ENCODE results near the gene ITGB1.

Gene ITGB1

DNA sequence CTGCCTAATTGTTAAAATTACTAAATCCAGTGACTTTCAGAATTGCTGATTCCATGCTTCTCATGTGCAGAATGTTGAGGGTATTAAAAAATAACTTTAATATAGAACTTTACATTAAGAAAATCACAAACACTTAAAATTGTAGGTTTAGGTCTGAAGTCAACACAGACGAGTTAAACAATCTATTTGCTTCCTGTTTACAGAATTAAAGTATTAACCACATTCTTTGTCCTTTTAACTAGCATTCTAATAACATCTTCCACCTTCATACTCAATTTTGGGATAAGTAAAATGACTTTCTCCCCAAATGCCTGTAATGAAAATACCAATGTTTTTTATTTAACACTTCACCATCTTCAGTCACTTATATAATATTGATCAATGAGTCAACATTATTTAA lies 2.2 kb downstream of the ITGB1 start:
- no peak for DNase-seq (ENCODE audit: low spot score)

DNA sequence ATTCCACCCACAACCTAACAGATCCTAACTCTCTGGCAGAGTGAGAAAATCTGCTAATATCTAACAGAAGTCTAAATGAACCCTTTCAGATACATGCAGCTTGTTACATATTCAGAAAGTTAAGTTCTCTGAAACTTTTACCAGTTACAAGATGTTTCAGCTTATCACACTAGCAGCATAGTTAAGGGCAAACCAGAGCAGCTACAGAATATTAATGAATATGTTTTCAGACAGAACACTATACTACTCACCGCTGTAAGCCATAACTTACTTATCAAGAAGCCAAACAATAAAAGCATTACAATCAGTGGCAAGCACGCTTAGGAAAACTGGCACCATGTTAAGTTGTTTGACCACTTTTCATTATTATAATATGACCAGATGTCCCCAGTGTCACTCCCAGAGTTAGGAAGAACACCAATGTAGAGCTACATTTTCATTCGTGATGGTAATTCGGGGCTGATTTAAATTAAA lies 2.7 kb downstream of the ITGB1 start:
- no peak for DNase-seq (ENCODE audit: low spot score)

DNA sequence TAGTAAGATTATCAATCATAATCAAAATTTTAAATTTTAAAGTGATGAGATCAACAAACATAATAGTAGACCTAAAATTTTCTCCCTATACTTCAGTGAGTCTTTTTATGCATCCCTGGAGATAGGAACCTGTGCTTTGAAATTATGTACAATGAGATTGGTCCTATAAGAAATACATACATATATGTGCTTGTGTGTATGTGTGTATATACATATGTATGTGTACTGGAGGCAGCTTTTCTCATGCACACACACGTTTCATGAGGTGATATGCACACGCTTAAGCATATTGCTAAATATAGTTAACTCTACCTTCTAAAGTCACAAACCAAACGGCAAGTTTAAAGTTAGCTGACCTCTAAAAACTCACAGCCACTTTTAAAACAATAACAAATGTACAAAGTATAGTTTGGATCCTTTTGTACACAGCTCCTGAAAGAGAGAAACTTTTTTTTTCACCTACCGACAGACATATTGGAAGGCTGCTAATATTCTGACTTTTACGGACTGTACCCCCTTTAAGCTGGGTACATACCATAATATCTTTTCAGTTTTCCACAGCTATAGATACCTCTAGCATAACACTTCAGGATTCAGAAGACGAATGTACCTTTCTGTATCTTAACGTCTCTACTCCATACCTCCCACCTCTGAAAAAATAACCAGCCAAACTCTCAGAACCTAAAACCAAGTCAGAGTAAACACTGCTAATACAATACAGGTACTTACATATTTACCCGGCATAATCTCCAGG lies 3.3 kb downstream of the ITGB1 start:
- no peak for DNase-seq (ENCODE audit: low spot score)

DNA sequence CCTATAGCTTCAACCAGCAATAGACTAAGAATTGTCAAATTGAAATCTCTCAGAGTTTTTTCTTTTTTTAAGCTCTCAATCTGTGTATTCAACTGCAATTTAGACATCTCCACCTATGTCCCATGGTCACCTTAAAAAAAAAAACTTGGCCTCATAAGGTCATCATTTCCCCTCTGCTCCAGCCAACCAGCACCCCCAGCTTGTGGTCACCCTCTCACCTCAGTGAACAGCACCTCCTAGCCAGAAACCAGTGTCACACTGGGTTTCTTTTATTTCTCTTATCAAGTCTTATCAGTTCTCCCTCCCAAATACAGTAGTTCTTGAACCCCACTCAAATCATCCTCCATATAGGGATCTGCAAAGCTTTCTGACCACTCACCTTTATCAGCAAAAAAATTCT lies 4.0 kb downstream of the ITGB1 start:
- no peak for DNase-seq (ENCODE audit: low spot score)

DNA sequence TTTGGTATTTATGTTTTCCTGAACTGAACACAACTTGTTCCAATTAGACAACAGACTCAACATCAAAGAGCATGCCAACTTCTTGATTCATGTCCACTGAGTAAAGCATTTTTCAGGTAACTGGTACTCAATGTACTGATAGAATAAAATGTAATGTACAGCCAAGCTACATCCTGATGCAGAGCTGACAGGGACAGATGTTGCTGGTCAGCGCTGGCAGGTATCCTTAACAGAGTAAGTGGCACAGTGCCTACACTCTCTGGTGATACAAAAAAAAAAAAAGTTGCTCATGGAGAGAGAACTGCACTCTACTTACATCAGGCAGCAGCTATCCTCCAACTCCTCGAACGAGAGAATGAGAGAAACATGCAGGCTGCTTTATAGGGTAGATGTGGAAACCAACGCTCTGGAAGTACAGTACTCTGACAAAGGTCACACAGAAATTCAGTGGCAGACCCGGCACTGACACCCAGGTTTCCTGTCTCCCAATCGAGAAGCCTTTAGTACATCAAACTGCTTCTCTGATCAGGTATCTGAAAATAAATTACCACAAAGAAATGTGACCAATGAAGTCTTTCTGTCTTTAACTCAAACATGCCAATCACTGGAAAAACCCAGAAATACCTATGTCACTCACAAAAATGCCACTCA lies 4.6 kb downstream of the ITGB1 start:
- DNase-seq (ENCODE audit: low spot score) = no peak

DNA sequence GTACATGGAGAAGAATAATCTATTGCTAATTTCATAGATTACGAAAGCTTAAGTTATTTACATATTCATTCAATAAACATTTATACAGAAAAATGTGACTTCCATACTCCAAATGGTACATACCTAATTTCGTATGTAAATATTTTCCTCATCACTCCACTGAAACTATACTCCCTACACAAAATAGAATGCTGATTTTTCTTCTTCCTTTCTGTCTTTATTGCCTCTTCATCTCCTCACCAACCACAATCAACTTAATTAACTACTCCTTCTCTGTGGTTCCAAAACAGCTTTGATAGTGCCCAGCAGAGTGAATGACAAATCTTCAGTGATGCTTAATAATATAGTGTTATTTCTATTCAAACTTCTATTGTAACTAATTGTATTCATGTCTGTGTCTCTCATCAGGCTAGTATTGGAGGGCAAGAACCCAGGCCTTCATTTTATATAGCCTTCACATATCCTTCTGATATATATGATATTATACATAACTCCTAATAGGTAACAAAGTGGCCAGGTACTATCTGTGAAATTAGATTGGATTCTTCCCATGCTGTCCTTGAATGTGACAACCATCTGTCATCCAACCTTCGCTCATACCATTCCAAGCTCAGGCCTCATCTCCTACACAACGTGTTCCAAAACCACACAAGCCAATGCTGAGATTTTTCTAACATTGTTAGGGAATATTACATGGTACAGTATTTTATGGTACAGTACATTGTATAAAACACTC lies 5.3 kb downstream of the ITGB1 start:
- no peak for DNase-seq (ENCODE audit: low spot score)

DNA sequence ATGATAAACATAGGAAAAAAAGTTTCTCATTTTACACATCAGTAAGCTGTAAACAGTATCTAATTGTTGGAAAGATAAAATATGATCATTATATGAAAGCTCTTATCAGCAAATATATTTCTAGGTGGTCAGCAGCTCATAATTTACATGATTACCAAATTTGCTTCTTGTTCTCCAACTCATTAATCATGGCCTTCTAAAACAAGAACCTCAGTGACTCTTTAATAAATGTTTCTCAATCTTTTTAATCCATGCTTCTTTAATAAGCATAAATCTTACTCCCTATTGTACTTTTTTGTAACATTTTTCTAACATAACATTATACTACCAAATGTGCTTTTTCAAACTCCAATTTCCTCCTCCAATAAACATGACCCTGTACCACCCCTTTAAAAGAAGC lies 5.9 kb downstream of the ITGB1 start:
- DNase-seq (ENCODE audit: low spot score) = no peak

DNA sequence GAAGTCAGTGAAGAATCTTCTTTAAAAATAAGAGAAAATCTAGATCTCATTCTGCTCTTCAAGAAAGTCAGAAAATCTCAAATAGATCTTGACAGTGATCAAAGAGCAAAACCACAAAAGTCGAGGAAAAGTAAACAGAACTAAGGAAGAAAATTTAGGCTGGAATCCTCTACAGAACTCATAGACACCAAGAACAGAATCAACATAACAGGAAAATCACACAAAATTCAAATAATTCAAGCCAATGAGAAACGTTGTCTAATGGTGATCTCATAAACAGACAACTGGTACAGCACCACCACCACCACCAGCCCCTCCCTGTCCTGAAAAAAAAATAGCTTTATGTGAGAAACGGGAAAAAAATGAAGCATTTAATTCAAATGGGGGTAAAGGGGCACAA lies 6.9 kb downstream of the ITGB1 start:
- no peak for DNase-seq (ENCODE audit: low spot score)

DNA sequence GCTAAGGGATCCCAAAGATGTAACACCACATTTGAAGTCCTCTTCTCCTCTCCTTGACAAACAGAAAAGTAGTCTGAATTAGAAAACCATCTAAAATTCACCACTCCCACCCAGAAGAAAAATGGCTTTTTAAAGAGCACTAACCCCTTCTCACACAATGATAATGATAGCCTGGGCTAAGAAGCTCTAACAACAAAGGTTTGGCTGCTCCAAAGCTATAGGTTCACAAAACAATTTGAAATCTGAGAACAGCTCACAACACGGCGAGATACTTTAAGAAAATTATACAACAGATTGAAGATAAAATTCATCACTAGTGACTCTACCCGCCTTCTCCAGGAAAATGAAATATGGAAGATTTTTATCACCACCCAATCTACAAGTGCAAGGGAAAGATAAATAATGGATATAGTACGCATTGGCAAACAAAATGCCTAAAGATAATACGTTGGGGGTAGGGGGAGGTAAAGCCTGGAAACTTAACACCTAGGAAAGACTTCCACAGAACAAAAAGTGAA lies 7.4 kb downstream of the ITGB1 start:
- no peak for DNase-seq (ENCODE audit: low spot score)

DNA sequence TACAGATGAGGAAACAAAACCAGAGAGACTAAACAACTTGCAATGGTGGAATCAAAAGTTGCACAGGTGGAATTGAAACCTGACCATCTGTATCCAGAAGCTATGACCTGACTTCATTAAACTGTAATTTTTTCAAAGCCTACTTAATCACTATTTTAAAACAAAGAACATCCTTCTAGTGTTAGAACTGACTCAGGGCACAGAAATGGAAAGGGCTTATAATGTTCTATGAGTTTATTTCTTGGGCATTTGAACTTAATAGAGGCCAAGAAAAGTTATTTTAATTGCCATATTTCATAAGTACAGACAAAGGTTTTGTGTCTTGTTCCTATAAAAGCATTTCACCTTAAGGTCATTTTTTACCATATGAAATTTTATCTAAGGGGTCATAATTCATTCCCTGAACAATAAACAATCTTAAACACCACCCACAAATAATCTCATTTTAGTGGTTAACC lies 8.8 kb downstream of the ITGB1 start:
- no peak for DNase-seq (ENCODE audit: low spot score)

DNA sequence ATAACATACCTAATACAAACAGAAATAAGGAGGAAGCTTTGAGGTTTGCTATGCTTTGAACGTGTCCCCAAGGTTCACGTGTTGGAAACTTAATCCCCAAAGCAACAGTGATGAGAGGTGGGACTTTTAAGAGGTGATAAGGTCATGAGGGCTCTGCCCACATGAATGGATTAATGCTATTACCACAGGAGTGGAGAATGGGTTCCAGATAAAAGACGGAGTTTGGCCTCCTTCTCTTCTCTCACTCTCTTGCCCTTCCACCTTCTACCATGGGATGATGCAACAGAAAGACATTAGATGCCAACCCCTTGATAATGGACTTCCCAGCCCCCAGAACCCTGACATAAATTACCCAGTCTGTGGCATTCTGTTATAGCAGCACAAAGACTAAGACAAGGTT lies 9.6 kb downstream of the ITGB1 start:
- DNase-seq (ENCODE audit: low spot score) = no peak

DNA sequence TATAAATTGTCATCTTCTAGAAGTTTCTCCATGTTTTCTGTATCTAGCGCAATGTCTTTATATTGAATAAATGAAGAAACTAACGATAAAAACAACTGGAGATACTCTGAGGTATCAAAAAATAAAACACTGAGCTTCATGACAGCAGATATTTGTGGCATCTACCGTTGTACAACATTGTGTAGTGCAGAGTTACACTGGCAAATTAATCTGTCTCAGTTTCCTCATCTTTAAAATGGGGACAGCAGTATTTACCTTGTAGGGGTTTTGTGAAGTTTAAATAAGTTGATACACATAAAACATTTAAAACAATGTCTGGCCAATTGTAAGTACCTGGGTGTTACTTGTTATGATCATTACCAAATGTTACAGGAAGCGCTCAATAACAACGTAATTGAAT lies 10.4 kb downstream of the ITGB1 start:
- DNase-seq (ENCODE audit: low spot score) = no peak

DNA sequence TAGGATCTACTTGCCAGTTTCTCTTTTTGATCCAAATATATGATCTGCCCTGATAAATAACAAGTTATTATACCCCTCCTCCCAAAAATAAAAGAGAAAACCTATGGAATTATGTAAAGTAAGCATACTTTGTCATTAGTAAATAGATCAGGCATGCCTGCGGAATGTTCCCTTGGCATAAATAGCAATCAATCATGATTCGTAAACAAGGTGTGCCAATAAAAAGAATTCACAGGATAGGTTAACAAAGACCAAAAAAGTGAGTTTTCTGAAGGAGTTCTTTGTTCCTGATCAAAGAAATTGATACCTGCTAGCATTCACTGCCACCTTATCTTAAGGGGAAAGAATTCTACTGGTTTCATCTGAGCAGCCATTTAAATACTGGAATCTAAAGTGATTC lies 11.9 kb downstream of the ITGB1 start:
- DNase-seq (ENCODE audit: low spot score) = no peak

DNA sequence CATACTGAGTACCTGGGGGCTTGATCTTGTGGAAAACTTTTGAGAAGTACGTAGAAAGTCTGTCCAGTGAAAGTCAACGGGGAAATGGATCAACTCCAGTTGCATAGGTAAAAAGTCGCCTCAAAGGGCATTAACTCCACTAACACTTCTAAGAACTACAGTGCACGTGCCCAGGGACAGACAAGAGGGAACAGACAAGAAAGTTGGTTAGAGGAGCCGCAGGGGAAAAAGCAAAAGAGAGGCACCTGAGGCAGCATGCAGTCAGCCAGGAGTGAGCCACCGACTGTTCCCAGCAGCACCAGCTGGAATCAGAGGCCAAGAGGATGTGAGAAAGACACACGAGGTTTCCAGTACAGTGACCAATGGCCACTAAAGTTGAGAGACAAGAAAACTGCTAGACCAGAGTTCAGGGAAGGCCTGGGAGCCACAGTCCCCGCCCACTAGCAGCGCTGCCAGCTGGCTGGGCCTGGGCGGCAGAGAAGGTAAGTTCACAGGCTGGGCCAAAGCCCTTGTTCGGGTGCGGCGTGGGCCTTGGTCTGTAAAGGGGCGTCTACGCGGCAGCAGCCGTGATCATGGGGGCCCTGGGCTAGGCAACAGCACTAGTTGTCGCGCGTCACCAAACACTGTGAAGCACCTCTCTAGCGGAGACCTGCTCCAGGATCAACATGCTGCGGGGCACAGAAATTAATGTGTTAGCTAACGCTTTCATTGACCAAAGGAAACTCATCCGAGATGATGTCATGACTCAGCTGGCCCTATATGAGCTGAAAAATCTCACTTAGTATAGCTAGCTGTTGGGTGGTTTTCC lies 14.0 kb downstream of the ITGB1 start:
- no peak for DNase-seq (ENCODE audit: low spot score)

DNA sequence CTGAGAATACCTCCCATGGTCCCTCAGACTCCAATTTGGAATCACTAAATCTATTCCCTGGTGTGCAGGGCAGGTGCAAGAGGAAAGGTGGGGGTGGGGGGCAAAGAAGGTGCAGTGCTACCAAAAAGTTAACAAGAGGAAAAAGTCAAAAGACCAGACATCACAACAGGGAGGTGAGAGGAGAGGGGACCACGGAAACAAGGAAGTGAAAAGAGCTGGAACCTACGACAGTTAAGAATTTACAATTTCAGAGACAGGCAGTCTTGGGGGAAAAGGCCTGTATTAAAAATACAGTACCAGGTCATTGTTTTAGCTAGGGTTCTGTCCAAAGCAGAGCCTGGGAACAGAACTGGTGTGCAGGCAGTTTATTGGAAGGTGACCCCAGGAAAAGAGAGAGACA lies 14.6 kb downstream of the ITGB1 start:
- no peak for DNase-seq (ENCODE audit: low spot score)

DNA sequence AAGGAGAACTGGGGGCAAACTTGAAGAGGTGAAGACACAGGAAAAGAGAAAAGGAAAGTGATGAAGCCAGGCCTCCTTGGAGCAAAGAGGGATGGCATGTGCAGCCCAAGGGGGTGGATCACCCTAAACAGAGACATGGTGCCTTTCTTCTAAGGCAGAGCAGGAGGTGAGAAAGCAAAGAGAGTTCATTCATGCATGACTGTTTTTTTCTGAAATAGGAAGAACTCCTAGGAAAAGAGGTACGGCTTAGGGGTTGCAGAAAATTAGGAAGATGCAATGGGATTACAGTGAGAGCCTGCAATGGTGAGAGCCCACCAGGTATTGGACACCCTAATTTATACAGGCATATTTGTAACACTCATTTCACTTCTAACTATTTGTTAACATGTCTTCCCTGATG lies 15.9 kb downstream of the ITGB1 start:
- DNase-seq (ENCODE audit: low spot score) = no peak

DNA sequence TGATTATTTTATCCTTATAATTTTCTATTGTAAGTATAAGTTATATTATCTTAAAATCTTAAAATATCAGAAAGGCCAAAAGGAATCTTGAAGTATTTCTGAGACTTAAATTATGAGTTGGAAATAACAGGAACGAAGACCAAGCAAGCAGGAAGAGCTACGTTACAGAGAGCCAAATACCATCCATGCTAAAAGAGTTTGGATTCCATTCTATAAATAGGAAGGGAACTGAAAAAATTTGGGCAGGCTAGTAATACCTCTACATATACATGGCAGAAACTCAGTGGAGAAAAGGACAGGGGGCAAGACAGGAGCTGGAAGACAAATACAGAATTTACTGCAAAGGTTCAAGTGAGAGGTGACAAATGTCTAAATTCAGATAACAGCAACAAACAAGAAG lies 16.7 kb downstream of the ITGB1 start:
- DNase-seq (ENCODE audit: low spot score) = no peak

DNA sequence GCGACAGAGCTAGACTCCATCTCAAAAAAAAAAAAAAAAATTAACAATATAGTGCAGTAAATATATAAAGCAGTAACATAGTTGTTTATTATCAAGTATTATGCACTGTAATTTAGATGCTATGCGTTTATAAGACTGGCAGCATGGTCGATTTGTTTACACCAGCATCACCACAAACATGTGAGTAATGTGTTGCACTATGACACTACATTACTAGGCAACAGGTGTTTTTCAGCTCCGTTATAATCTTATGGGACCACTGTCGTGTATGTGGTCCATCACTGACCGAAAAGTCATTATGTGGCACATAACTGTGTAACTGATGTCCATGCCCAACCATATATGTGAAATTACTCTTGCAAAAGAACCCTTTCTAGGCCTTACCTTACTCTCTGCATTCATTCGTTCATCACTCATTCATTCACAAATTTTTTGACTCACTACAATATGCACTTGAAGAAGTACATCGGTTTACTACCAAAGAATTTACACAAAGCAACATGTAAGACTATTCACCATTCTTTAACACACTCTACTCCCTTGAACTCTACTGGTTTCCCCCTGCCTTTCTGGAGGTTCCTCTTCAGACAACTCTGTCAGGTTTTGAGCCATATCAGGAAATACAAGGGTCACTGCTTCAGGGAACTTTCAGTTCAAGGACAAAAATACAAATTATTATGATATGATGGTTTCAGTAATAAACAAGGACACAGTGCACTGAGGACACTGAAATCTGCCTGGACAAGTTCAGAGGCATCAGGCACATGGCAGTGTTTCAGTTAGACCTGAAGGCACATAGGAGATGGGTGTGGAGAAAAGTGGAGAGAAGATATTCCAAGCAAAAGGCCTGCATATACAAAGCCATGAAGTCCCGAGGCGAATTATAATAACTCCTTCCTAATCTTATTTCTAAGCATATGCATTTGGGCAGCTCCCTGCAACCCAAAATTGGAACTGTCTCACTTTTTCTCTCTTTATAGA lies 17.4 kb downstream of the ITGB1 start:
- DNase-seq (ENCODE audit: low spot score) = no peak

DNA sequence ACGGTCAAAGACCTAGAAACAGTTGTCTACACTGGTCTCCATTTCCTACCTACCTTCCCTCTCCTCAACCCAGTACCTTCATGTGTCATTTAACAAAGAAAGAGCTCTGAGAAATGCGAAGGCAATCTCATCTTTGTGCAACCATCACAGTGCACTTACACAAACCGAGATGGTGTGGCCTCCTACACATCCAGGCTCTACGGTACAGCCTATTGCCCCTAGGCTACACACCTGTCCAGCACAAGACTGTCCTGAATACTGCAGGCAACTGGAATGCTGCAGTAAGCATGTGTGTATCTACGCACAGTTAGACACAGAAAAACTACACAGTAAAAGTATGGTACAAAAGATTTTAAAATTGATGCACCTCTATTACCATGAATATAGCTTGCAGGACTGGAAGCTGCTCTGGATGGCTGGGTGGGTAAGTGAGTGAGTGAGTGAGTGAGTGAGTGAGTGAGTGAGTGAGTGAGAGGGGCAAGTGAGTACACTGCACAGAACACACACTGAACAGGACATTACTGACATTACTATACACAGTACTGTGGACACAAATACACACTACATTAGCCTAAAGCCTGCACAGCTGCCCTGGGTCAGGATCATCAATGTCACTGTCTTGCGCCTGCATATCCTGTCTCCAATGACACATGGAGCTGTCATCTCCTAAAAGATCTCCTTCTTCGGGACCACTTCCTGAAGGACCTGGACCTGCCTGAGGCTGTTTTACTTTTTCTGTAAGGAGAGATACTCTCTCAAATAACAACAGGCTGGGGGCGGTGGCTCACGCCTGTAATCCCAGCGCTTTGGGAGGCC lies 18.5 kb downstream of the ITGB1 start:
- peak; percentile 78 for DNase-seq (ENCODE audit: low spot score)

DNA sequence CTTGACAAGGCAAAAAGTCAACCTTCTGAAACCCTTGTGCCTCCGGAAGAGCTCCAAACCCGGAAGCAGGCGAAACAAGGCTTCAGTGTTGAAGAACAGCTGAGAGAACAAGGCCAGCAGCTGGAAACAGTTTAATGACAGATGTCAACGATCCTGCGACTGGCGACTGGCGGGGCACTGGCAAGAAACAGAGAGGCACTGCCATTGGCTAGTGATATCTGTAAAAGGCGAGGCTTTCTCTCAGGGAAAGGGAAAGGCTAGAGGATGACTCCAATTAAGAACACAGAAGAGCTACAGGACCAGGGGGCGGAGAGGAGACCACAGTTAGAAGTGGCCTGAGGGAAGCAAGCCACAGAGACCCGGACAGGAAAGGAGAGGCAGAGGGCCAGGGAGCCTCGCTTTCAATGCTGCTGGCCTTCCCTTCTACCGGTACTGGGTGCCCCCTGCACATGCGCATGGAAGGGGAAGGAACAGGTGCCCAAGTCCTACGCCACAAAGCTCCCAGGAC lies 19.4 kb downstream of the ITGB1 start:
- no peak for DNase-seq (ENCODE audit: low spot score)

All from kidney capillary endothelial cell (primary cell).